ENCODE measurements around the gene MED17.

GRCh38 chr11:93857413-93858120 is 73.5 kb downstream of the MED17 start:
- TF ChIP-seq EZH2 (IDR thresholded peaks at IDR 0.05; ENCODE audit: low read depth) (no peak), CTCF (conservative IDR thresholded peaks at IDR 0.05) (no peak)
